ENCODE data around the gene CHRNA4. TPM values are rescaled to one million over a fixed set of nuclear protein-coding genes. Genes with fewer than 3 reads are reported as not detected.
"Not testable (repeated sequence)": the region's sequence is repeated elsewhere in the genome, so short reads cannot be mapped to it uniquely, and the experiment has no call there.

The CHRNA4 gene
- total and polyA plus RNA-seq, 8 donors: under 0.01 to 0.15 TPM; not detected in 6

DNA sequence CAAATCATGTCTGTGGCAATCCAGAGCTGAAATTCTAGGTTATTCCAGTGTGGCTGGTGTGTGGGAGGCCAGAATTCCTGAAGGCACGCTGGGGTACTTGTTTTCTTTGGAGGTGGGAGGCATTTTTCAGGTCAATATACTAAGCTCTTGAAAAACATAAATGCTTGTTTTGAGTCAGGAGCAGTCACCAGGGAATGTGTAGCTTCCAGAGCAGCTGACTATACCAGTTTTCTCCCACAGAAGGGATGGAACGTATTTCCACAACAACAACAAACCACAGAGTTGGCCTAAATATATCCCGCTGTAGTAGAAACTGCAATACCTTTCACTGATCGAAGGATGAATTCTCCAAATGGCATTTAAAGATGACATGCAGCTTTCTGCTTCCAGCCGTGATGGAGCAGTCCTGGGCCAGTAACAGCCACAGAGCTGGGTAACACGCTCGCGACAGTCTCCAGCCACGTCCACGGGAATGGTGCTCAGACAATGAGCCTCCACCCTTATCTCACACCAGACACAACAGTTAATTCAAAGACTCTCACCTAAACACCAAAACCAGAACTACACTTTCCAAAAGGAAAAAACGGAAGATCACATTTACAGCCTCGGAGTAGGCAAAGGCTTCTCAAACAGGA lies 23.2 kb downstream of the CHRNA4 start:
- no peak for DNase-seq
- 67 to 71% (median 71%) methylated on average over 12 of the region's 12 CpGs for WGBS, 5 donors
- H3K27me3 ChIP-seq: peaks cover 8 to 78% (median 28%) of the 10 kb centered on the region in 3 donors
- no peak overlapping the region for H3K4me3 ChIP-seq
- H3K4me1 ChIP-seq: no peaks in the 10 kb centered on the region
- peaks cover 0 to 6% (median 0%) of the 10 kb centered on the region in 4 donors for H3K9me3 ChIP-seq
- TF ChIP-seq POLR2AphosphoS5 (IDR thresholded peaks at IDR 0.05): no peak
- TF ChIP-seq POLR2A (IDR thresholded peaks at IDR 0.05): no peak
- TF ChIP-seq EP300 (IDR thresholded peaks at IDR 0.05): no peak
- no peak for TF ChIP-seq CTCF (IDR thresholded peaks at IDR 0.05)
- no peaks in the 10 kb centered on the region for H3K36me3 ChIP-seq
- intact Hi-C loops (cut with DNase I; ENCODE audit: low total_unique reads): no loop called here
- H3K27ac ChIP-seq: no peak overlapping the region

DNA sequence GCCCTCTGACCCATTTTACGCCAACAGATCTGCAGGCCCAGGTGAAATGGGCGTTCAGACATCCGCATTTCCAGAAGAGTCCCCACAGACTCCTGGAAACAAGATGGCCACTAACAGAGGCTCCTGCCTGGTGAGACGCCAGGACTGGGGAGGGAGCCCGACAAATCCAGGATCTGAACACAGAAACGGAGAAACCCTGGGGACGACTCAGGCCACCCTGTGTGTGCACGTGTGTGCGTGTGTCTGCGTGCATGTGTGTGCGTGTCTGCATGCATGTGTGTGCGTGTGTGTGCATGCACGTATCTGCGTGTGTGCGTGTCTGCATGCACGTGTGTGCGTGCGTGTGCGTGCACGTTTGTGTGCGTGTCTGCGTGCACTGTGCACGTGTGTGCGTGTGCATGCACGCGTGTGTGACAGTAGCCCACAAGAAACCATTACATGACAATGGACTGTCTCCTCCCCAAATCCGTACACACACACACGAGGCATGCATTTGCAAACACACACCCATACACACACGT lies 24.9 kb downstream of the CHRNA4 start:
- TF ChIP-seq POLR2AphosphoS5 (IDR thresholded peaks at IDR 0.05) (no peak), CTCF (IDR thresholded peaks at IDR 0.05) (no peak), POLR2A (IDR thresholded peaks at IDR 0.05) (no peak), EP300 (IDR thresholded peaks at IDR 0.05) (no peak)
- no peak overlapping the region for H3K4me3 ChIP-seq
- no peaks in the 10 kb centered on the region for H3K4me1 ChIP-seq
- H3K9me3 ChIP-seq: peaks cover 0 to 14% (median 4%) of the 10 kb centered on the region in 4 donors
- intact Hi-C loops (cut with DNase I; ENCODE audit: low total_unique reads): no loop called here
- no peaks in the 10 kb centered on the region for H3K36me3 ChIP-seq
- WGBS, 5 donors: 88 to 92% (median 89%) methylated on average over 24 to 29 of the region's 29 CpGs
- DNase-seq: no peak
- peaks cover 4 to 84% (median 27%) of the 10 kb centered on the region in 3 donors for H3K27me3 ChIP-seq
- H3K27ac ChIP-seq: no peak overlapping the region

GRCh38 chr20:63335711-63336110 lies 25.4 kb downstream of the CHRNA4 start:
- DNase-seq: no peak
- no peak overlapping the region for H3K4me3 ChIP-seq
- 49 to 68% (median 60%) methylated on average over 9 of the region's 9 CpGs for WGBS, 5 donors

DNA sequence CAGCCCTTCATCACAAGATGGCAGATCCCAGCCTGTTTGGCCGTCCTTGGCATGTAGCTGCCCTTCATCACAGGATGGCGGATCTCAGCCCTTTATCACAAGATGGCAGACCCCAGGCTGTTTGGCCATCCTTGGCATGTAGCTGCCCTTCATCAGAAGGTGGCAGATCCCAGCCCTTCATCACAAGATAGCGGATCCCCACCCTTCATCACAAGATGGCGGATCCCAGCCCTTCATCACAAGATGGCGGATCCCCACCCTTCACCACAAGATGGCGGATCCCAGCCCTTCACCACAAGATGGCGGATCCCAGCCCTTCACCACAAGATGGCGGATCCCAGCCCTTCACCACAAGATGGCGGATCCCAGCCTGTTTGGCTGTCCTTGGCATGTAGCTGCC lies 26.1 kb downstream of the CHRNA4 start:
- DNase-seq; H3K4me1 ChIP-seq; H3K36me3 ChIP-seq; H3K4me3 ChIP-seq; H3K27ac ChIP-seq; intact Hi-C loops (cut with DNase I; ENCODE audit: low total_unique reads): not testable (repeated sequence)
- Histone ChIP-seq H3K9me3 (peaks cover 0 to 16% (median 4%) of the 10 kb centered on the region in 4 donors), H3K27me3 (peaks cover 5 to 90% (median 29%) of the 10 kb centered on the region in 3 donors)
- WGBS, 5 donors: 93 to 98% (median 94%) methylated on average over 8 to 9 of the region's 9 CpGs

More at GRCh38 chr20:63335711-63336110, 25.4 kb downstream of the CHRNA4 start:
- Histone ChIP-seq H3K9me3 (peaks cover 0 to 16% (median 4%) of the 10 kb centered on the region in 4 donors), H3K27me3 (peaks cover 4 to 84% (median 29%) of the 10 kb centered on the region in 3 donors), H3K36me3 (no peaks in the 10 kb centered on the region), H3K4me1 (no peaks in the 10 kb centered on the region), H3K27ac (no peak overlapping the region)
- intact Hi-C loops (cut with DNase I; ENCODE audit: low total_unique reads): no loop called here
- TF ChIP-seq POLR2AphosphoS5 (IDR thresholded peaks at IDR 0.05) (no peak), CTCF (IDR thresholded peaks at IDR 0.05) (no peak)

GRCh38 chr20:63334356-63334755 lies 26.8 kb downstream of the CHRNA4 start:
- no peak for DNase-seq
- TF ChIP-seq POLR2A (IDR thresholded peaks at IDR 0.05) (no peak), EP300 (IDR thresholded peaks at IDR 0.05) (no peak)
- H3K4me3 ChIP-seq: no peak overlapping the region
- intact Hi-C loops (cut with DNase I; ENCODE audit: low total_unique reads): no loop called here
- no peaks in the 10 kb centered on the region for H3K4me1 ChIP-seq
- H3K9me3 ChIP-seq: peaks cover 0 to 16% (median 4%) of the 10 kb centered on the region in 4 donors
- H3K27me3 ChIP-seq: peaks cover 8 to 97% (median 29%) of the 10 kb centered on the region in 3 donors
- H3K27ac ChIP-seq: no peak overlapping the region
- no peaks in the 10 kb centered on the region for H3K36me3 ChIP-seq
- WGBS, 5 donors: 74 to 84% (median 79%) methylated on average over 8 of the region's 8 CpGs
